ENCODE results near the gene TMEFF1. TPM values are rescaled to one million over a fixed set of nuclear protein-coding genes. Genes with fewer than 3 reads are reported as not detected.

Gene TMEFF1
- total RNA-seq, 1 experiment from 2014 or later = 2.7 TPM

GRCh38 chr9:100561256-100561655, 88.3 kb downstream of the TMEFF1 start:
- Mint-ChIP-seq H3K4me3 (ENCODE audit: unreplicated experiment) (no peak overlapping the region), H3K27ac (ENCODE audit: unreplicated experiment) (no peak overlapping the region), H3K36me3 (ENCODE audit: insufficient read depth, unreplicated experiment) (no peaks in the 10 kb centered on the region), H3K27me3 (ENCODE audit: insufficient read depth, unreplicated experiment) (no peaks in the 10 kb centered on the region), H3K4me1 (ENCODE audit: low read depth, unreplicated experiment) (no peaks in the 10 kb centered on the region), H3K9me3 (ENCODE audit: unreplicated experiment) (no peaks in the 10 kb centered on the region)
- no peak for TF ChIP-seq CTCF (IDR thresholded peaks at IDR 0.05; ENCODE audit: insufficient read depth in 1 of 2, low read depth in 1 of 2, low read length in 1 of 2, severe bottlenecking in 1 of 2, unreplicated experiment in 1 of 2)
- CTCF ChIA-PET = no interaction called here
- BruUV-seq (replicated peaks) = no TSS peak
- POLR2A ChIA-PET = no interaction called here
- DNase-seq = no peak
- H3K9me3 ChIP-seq = no peaks in the 10 kb centered on the region
- H3K27me3 ChIP-seq (replicated peaks; ENCODE audit: control insufficient read depth, insufficient read depth, low read length) = no peaks in the 10 kb centered on the region
- no peaks in the 10 kb centered on the region for H3K4me1 ChIP-seq
- no peak overlapping the region for H3K4me3 ChIP-seq (ENCODE audit: low read depth, low read length)
- no peaks in the 10 kb centered on the region for H3K36me3 ChIP-seq (ENCODE audit: control insufficient read depth, insufficient read depth, low read length)
- intact Hi-C loops (cut with micrococcal nuclease; ENCODE audit: unreplicated experiment) = no loop called here

- H3K4me1 Mint-ChIP-seq (ENCODE audit: low read depth, unreplicated experiment) = no peaks in the 10 kb centered on the region
- H3K9me3 ChIP-seq = no peaks in the 10 kb centered on the region
- DNase-seq = no peak
- no peaks in the 10 kb centered on the region for H3K27me3 Mint-ChIP-seq (ENCODE audit: insufficient read depth, unreplicated experiment)
- ChIA-PET POLR2A (no interaction called here), CTCF (no interaction called here)
- H3K27me3 ChIP-seq (replicated peaks; ENCODE audit: control insufficient read depth, insufficient read depth, low read length) = no peaks in the 10 kb centered on the region
- H3K4me3 ChIP-seq (ENCODE audit: low read depth, low read length) = no peak overlapping the region
- H3K4me3 Mint-ChIP-seq (ENCODE audit: unreplicated experiment) = no peak overlapping the region
- intact Hi-C loops (cut with micrococcal nuclease; ENCODE audit: unreplicated experiment) = no loop called here
- no peaks in the 10 kb centered on the region for H3K36me3 Mint-ChIP-seq (ENCODE audit: insufficient read depth, unreplicated experiment)
- no peaks in the 10 kb centered on the region for H3K36me3 ChIP-seq (ENCODE audit: control insufficient read depth, insufficient read depth, low read length)
- TF ChIP-seq CTCF (IDR thresholded peaks at IDR 0.05; ENCODE audit: insufficient read depth in 1 of 2, low read depth in 1 of 2, low read length in 1 of 2, severe bottlenecking in 1 of 2, unreplicated experiment in 1 of 2) = no peak
- no TSS peak for BruUV-seq (replicated peaks)
- no peak overlapping the region for H3K27ac Mint-ChIP-seq (ENCODE audit: unreplicated experiment)
- H3K9me3 Mint-ChIP-seq (ENCODE audit: unreplicated experiment) = no peaks in the 10 kb centered on the region
- no peaks in the 10 kb centered on the region for H3K4me1 ChIP-seq
Measured at GRCh38 chr9:100567856-100568255, 94.9 kb downstream of the TMEFF1 start.

GRCh38 chr9:100573655-100574260, 100.8 kb downstream of the TMEFF1 start:
- intact Hi-C loops (cut with micrococcal nuclease; ENCODE audit: unreplicated experiment) = no loop called here
- Mint-ChIP-seq H3K27ac (ENCODE audit: unreplicated experiment) (no peak overlapping the region), H3K4me1 (ENCODE audit: low read depth, unreplicated experiment) (no peaks in the 10 kb centered on the region), H3K36me3 (ENCODE audit: insufficient read depth, unreplicated experiment) (no peaks in the 10 kb centered on the region), H3K4me3 (ENCODE audit: unreplicated experiment) (no peak overlapping the region), H3K27me3 (ENCODE audit: insufficient read depth, unreplicated experiment) (no peaks in the 10 kb centered on the region), H3K9me3 (ENCODE audit: unreplicated experiment) (no peaks in the 10 kb centered on the region)
- Histone ChIP-seq H3K4me1 (no peaks in the 10 kb centered on the region), H3K36me3 (ENCODE audit: control insufficient read depth, insufficient read depth, low read length) (no peaks in the 10 kb centered on the region), H3K27me3 (replicated peaks; ENCODE audit: control insufficient read depth, insufficient read depth, low read length) (no peaks in the 10 kb centered on the region), H3K9me3 (no peaks in the 10 kb centered on the region), H3K4me3 (ENCODE audit: low read depth, low read length) (no peak overlapping the region)
- no TSS peak for BruUV-seq (replicated peaks)
- TF ChIP-seq CTCF (IDR thresholded peaks at IDR 0.05; ENCODE audit: insufficient read depth in 1 of 2, low read depth in 1 of 2, low read length in 1 of 2, severe bottlenecking in 1 of 2, unreplicated experiment in 1 of 2) = no peak
- CTCF ChIA-PET = no interaction called here
- POLR2A ChIA-PET = no interaction called here
- no peak for DNase-seq
